GM12878 (cell line): ENCODE measurements around the gene NANOS1.

Source experiments
- CEBPB ChIP-seq, 2 experiments: fragments of 150-350 bp in 1 of 2; IDR thresholded peaks; 2 replicates each; pipeline ENCODE4 v1.6.1; 2012 to 2014; ENCODE audit warnings: low read depth in 2 of 2, low read length in 2 of 2, borderline replicate concordance in 1 of 2, inconsistent platforms in 1 of 2
- CTCF ChIP-seq, 3 experiments: IDR thresholded peaks in 2 of 3; conservative IDR thresholded peaks in 1 of 3; 2 replicates each; pipeline ENCODE4 v1.5.1; 2011; ENCODE audit warnings: low read depth in 3 of 3, low read length in 3 of 3, mild to moderate bottlenecking in 3 of 3, control low read depth in 2 of 3, moderate library complexity in 2 of 3, inconsistent platforms in 1 of 3, mixed read lengths in 1 of 3; ENCODE audit not compliant: control insufficient read depth in 2 of 3, insufficient read depth in 1 of 3; ENCODE audit errors: extremely low read depth in 1 of 3
- HDAC2 ChIP-seq: fragments of 200-600 bp; sonication (generic); IDR thresholded peaks from 2 replicates; pipeline ENCODE4 v1.6.1; 2017
- MXI1 ChIP-seq: fragments of 150-350 bp; IDR thresholded peaks from 2 replicates; pipeline ENCODE4 v1.6.1; 2011; ENCODE audit warnings: low read depth, mild to moderate bottlenecking, inconsistent platforms, low read length, improper control_type of control experiment
- POLR2A ChIP-seq: IDR thresholded peaks from 2 replicates; pipeline ENCODE4 v1.6.1; 2011; ENCODE audit warnings: low read depth, mild to moderate bottlenecking, low read length
- POLR2AphosphoS5 ChIP-seq: IDR thresholded peaks from 2 replicates; pipeline ENCODE4 v1.6.1; 2011; ENCODE audit warnings: mild to moderate bottlenecking, low read length, inconsistent platforms
- REST ChIP-seq: IDR thresholded peaks from 2 replicates; pipeline ENCODE4 v1.6.1; 2012; ENCODE audit warnings: mild to moderate bottlenecking, low read depth, low read length
- TCF3 ChIP-seq: IDR thresholded peaks from 2 replicates; pipeline ENCODE4 v1.6.1; 2012; ENCODE audit warnings: low read depth, mild to moderate bottlenecking, low read length, borderline replicate concordance; ENCODE audit not compliant: insufficient read depth

GRCh38 chr10:119055472-119055871 is 26.0 kb downstream of the NANOS1 start:
- TF ChIP-seq CTCF (IDR thresholded peaks at IDR 0.05 in 2 of 3, conservative IDR thresholded peaks at IDR 0.05 in 1 of 3; ENCODE audit: control insufficient read depth in 2 of 3, extremely low read depth in 1 of 3, insufficient read depth in 1 of 3, low read depth in 3 of 3, low read length in 3 of 3) (no peak), POLR2AphosphoS5 (no peak), REST (no peak), TCF3 (no peak), HDAC2 (no peak), CEBPB (IDR thresholded peaks at IDR 0.05; ENCODE audit: borderline replicate concordance in 1 of 2, low read depth in 2 of 2, low read length in 2 of 2) (no peak), MXI1 (no peak), POLR2A (no peak)
